ENCODE data around the gene RHBDD3.

RHBDD3 gene

DNA sequence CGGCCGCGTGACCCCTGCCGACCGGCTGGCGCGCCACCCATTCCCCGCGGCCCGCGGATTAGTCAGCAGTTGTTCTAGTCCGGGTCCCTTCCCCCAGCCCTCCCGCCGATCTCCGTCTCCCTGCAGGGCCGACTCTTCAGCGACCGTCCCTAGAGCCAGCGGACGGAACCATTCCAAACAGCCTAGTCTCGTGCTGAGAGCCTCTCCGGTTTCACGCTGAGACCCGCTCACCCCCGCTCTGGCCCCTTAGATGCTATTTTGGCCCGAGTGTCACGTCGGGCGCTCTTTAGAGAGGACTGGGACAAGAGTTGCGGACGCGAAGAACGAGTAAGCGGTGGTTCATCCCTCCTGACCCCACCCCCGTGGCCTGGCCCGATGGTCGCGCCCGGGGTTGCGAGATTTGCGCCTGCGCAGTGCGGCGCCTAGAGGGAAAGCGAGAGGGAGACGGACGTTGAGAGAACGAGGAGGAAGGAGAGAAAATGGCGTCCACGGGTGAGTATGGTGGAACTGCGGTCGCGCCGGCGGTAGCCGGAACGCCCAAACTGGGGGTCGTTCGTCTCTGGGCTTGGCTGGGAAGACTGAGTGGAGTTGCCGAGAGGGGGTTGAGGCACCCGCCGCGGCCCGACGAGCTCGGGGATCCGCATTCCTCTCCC, at the start of gene RHBDD3, which contains the start of gene EWSR1:
Gene RHBDD3 (minus strand): TSS at position 124 of the 653 bp plus-strand sequence. CDS start 2,355 bp downstream, outside the sequence.
Gene EWSR1 (plus strand): TSS at position 411 of the 653 bp plus-strand sequence. CDS start 69 bp downstream, at position 480.
- peak; percentile 98 for DNase-seq

DNA sequence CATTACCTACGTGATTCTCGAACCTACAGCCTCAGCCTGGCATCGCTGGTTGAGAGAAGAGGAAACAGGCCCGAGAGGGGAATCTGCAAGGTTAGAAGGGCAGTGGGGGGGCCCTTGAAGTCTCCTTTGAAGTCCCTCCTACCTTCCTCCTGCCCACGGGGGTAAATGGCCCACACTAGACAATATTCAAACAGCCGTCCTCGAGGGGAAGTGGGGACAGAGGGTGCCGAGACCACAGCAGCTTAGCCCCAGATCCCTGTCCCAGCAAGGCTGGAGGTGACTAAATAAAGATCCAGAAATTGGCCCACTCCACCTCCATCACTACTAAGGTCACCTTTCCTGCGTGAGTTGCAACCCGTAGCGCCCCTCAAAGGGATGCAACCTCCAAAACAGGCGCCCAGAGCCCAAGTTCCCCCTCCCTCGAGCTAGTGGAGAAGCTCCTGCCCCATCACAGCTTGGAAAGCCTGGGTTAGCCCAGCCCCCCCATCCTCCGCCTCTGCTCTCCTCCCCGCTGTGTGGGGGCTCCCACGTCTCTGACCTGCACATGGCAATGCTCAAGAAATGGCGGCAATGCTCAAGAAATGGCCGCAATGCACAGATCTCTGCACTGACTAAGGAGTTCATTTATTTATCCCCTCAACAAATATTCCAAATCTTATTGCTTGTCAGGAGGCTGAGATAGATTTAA, 48.5 kb upstream of the RHBDD3 start:
- no peak for DNase-seq

DNA sequence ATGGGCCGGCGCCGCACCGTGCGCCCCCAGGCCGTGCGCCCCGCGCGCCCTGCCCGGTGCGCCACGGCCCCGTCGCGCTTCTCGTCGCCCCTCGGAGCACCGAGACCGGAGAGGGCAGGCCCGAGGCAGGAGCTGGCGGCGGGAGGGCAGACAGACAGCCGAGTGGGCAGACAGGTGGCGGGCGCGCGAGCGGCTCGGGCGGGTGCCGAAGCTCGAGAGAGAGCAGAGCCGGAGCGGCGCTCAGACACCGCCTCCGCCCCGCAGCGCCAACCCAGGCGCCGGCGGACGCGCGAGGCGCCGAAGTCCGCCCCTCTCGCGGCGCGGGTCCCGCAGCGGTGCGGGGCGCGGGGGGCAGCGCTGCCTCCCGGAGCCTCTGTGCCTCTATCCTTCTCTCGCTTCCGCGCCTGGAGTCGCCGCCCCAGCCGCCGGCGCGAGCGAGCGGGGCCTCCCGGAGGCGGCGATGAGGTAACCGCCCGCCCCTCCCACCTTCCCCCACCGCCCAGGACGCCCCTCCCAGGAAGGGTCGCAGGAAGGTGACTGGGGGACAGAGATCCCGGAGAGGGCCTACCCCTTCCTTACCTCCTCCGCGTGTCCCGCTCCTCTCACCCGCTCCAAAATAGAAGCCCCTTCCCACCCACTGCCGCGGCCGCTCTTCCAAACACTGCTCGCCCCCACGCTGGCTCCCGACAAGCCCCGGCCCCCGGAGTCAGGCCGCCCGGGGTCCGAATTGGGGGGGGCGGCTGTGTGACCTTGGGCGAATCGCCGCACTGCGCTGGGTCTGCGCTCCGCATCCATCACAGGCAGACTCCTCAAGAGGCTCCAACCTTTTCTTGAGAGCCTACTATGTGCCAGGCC, 47.7 kb upstream of the RHBDD3 start, which contains the start of gene RASL10A:
Gene RASL10A (minus strand): TSS at position 412 of the 855 bp plus-strand sequence. CDS start 451 bp downstream, outside the sequence.
- no peak for DNase-seq

DNA sequence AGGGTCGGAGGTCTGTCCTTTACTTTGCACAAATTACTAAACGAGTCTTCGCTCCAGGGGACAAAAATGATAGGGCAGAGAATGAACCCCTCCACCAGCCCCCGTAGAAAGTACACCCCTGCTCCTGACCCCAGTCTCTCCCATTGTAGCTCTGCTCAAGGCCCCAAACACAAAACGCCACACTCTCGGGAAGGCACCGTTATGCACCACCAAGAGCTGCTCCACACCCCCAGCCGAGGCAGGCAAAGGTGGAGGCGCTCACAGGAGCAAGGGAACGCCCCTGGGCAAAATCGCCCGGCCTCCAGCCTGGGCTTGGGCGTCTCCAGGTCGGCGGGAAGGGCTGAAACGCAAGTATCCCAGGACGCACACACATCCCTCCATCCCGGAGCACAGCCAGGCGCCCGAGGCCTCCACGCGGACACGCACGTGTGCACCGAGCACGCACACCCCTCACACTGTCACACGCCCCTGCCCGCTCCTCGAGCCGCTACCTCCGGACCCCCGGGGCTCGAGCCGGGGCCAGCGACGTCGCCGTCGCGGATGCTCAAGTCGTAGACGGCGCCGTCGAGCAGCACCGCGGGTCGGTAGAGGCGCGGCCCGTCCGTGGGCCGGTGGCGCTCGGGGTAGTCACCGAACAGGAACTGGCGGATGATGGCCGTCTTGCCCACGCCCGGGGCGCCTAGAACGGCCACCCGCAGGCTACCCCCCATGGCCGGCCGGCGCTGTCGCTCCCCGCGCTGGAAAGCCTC, 46.9 kb upstream of the RHBDD3 start:
- no peak for DNase-seq

DNA sequence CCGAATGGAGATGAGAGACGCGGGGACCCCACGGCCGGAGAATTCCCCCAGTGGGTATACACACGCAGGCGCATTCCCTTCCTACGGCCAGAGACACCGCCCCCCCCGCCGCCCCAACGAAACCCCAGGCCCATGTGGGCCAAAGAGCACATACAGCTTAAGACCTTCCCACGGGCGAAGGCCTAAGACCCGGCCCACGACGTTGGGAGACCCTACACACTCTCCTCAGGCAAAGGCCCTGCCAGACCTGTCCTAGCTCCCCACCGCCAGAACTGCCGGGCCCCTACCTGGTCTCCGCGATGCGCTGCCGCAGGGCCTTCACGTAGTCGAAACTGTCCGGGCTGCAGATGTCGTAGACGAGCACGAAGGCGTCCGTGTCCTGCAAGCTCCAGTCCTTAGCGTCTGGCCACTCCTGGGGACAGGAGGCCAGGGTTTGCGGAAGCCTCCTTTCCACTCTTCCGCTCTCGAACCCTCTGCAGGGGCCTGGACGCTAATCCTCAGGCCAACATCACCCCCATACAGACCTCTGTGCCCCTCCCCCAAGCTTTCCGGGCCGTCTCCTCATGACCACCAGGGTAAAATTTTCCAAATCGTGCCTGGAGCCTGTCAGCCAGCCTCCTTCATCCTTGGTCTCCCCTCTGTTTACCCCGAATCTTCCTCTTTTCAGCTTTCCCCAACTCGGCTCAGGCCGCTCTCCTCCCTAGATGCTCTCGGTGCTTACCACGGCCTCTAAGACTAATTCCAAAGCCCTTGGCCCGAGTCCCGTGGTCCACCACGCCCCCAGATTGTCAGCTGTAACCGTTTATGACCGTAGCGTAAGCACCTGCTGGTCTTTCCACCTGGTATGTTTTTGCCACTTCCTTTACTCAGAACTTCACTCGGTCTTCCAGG, 46.0 kb upstream of the RHBDD3 start:
- no peak for DNase-seq

DNA sequence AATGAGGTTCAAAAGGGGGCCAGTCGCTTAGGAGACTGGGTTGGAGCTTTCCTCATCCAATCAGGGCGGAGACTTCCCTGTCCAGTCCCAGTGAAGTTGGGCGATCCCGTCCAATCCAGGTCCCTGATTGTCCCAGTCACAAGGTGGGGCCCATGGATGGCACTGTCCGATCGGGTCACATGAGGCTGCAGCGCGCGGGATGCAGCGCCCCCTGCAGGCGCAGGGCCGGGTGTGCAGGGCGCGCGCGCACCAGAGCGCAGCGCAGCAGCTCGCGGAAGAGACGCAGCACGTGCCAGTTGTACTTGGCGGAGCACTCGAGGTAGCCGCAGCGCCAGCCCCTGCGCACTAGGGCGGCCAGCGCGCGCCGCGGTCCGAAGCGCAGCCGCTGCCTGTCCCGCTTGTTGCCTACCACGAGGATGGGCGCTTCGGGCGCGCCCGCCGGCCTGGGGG, 45.4 kb upstream of the RHBDD3 start:
- no peak for DNase-seq

DNA sequence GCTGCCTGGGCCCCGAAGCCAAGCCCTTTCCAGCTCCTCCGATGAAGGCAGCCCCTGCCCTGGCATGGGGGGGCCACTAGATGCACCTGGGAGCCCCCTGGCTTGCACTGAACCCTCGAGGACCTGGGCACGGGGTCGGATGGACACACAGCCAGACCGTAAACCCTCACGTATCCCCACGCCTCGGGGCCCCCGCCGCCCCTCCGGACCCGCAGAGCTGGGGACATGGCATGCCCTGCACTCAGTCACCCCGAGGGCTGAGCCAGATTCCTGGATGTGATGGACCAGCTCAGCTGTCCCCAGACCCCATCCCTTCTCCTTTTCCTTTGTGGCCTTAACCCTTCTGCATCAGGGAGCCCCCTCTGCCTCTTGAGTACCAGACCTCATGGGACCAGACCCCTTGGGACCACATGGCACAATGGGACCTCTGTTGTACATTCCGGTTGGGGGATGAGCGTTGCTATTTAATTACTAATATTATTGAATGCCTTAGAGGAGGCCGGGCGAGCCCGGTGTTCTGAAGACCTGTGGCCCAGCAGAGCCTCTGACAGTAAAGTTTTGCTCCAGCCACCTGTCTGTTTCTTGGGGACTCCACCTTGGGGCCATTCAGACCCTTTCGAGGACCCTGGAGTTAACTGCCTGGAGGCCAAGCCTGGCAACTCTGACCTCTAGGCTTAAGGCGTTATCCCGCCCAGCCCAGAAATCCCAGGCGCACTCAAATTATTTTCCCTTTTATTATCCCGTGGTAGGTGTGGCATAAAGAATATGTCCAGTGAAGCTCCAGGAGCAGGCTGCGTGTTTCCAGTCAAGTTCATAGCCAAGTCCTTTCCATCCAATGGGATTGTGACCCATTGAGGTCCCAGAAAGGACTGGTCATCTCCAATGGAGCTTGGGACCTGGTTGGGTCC, 44.7 kb upstream of the RHBDD3 start:
- no peak for DNase-seq

DNA sequence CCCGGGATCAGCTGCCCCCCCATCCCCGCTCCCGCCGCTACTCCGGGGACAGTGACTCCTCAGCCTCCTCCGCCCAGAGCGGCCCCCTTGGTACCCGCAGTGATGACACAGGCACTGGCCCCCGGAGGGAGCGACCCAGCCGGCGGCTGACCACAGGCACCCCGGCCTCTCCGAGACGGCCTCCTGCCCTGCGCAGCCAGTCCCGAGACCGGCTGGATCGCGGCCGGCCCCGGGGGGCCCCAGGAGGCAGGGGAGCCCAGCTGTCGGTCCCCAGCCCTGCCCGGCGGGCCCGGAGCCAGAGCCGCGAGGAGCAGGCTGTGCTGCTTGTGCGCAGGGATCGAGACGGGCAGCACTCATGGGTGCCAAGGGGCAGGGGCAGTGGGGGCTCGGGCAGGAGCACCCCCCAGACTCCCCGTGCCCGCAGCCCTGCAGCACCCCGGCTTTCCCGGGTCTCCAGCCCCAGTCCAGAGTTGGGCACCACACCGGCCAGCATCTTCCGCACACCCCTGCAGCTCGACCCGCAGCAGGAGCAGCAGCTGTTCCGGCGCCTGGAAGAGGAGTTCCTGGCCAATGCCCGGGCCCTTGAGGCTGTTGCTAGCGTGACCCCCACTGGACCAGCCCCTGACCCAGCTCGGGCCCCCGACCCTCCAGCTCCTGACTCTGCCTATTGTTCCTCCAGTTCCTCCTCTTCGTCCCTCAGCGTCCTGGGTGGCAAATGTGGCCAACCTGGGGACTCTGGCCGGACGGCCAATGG, 43.9 kb upstream of the RHBDD3 start:
- no peak for DNase-seq

DNA sequence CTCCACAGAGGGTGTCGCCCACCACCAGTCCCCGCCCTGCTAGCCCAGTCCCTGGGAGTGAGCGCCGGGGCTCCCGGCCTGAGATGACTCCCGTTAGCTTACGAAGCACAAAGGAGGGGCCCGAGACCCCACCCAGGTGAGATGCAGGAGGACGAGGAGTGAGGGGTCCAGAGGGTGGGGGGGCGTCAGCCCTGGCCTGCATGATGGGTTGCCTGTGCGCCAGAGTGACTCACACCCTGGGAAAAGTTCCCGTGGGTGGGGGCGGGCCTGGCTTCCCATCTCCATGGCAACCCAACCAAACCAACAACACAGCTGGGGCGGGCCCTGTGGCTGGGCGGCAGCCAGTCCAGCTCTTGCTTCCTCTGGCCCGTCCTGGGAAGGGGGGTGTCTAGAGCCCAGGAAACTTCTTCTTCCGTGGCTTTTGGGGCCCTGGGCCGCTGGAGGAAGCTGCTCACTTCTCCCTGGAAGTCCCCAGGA, 43.1 kb upstream of the RHBDD3 start:
- peak; percentile 90 for DNase-seq

DNA sequence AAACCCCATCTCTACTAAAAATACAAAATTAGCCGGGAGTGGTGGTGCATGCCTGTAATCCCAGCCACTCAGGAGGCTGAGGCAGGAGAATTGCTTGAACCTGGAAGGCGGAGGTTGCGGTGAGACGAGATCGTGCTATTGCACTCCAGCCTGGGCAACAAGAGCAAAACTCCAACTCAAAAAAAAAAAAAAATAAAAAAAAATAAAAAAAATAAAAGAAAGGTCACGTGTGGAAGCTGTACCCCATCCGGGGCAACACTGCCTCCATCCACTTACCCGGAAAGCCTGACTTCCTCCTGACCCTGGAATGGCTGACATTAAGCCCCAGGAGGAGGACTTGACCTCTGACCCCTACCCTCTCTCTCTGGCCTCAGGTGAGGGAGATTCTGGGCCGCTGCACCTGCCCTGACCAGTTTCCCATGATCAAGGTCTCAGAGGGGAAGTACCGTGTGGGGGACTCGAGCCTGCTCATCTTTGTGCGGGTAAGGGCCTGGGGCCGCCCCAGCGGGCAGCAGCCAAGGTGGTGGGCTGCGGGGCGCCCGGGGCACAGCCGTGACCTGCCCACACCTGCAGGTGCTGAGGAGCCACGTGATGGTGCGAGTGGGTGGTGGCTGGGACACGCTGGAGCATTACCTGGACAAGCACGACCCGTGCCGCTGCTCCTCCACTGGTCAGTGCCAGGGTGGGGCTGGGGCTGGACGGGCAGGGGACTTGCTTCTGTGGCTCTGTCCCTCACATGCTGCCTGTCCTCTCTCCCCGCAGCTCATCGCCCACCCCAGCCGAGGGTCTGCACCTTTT, 42.5 kb upstream of the RHBDD3 start:
- DNase-seq: no peak

DNA sequence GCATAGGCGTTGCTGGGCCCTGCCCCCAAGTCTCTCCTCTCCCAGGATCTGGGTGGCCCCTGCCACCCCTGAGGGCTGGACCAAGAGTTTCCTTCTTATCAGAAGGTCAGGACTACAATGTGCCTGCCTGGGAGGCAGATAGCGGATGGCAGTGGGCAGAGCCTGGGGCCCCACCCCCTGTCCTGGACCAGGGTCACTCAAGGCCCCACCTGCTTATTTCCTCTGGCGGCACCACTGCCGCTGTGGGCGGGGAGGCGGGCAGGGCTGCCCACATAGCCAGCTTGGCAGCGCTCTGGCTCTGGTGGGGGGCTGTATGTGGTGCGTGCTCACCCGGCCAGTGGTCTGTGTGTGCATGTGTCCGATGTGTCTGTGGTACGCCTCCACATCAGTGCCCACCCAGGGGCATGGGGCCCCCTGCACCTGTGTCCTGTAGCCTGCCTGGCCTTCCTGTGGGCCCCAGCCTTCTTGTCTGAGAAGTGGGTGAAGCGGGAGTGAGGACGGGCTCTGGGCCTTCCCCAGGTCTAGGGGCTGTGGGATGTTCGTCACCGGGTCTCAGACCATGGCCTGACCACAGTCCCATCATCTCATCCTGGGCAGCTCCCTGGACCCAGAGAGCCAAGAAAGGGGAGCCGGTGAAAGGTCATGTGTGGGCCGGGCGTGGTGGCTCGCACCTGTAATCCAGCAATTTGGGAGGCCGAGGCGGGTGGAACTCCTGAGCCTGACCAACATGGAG, 41.7 kb upstream of the RHBDD3 start:
- DNase-seq: peak; percentile 51

DNA sequence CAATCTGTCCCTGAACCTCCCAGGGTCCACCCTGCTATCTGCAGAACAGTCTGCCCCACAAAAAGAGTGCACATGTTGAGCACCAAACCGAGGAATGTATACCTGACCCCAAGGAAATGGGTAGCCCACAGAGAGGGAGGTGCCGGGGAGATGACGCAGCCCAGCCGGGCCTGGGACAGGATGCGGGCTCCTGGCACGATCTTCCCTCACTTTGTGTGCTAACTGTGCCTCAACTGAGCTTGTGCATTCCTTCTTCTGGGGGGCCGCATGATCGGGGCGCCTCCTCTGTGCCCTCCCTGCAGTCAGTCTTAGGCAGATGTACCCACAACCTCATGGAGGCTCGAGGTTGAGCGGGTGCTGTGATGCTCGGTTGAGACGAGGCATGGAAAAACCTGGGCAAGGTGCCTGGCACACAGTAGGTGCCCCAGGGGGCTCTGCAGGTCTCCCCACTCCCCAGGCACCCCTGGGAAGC, 41.0 kb upstream of the RHBDD3 start:
- DNase-seq: peak; percentile 22

DNA sequence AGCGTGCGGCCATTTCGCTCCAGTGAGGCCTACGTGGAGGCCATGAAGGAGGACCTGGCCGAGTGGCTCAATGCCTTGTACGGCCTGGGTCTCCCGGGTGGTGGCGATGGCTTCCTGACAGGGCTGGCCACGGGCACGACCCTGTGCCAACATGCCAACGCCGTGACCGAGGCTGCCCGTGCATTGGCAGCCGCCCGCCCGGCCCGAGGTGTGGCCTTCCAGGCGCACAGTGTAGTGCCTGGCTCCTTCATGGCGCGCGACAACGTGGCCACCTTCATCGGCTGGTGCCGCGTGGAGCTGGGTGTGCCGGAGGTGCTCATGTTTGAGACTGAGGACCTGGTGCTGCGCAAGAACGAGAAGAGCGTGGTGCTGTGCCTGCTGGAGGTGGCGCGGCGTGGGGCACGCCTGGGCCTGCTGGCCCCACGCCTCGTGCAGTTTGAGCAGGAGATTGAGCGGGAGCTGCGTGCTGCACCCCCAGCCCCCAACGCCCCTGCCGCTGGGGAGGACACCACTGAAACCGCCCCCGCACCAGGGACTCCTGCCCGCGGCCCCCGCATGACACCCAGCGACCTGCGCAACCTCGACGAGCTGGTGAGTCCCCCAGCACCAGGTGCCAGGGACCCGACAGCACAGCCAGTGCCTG, 40.5 kb upstream of the RHBDD3 start:
- DNase-seq: no peak

DNA sequence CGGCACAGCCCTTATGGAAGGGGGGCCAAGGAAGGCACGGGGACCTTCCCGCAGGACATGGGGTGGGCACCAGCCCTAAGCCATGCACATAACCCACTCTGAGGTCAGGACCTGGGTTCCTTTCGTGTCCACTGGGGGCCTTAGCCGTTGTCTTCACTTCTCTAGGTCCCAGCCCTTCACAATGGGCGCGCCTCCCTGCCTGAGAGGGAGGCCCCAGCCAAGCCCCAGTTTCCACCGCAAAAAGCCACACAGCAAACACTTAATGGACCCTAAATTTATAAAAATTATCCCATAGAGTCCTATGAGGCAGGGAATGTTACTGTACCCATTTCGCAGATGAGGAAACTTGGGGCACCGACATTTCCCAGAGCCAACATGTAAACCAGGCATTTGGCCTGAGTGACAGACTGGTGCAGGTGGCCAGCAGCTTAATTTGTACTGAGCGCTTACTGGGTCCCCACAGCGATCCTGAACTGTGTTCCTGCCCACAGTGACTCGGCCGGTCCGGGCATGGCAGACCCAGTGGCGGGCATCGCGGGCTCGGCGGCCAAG, 39.9 kb upstream of the RHBDD3 start:
- DNase-seq: no peak

DNA sequence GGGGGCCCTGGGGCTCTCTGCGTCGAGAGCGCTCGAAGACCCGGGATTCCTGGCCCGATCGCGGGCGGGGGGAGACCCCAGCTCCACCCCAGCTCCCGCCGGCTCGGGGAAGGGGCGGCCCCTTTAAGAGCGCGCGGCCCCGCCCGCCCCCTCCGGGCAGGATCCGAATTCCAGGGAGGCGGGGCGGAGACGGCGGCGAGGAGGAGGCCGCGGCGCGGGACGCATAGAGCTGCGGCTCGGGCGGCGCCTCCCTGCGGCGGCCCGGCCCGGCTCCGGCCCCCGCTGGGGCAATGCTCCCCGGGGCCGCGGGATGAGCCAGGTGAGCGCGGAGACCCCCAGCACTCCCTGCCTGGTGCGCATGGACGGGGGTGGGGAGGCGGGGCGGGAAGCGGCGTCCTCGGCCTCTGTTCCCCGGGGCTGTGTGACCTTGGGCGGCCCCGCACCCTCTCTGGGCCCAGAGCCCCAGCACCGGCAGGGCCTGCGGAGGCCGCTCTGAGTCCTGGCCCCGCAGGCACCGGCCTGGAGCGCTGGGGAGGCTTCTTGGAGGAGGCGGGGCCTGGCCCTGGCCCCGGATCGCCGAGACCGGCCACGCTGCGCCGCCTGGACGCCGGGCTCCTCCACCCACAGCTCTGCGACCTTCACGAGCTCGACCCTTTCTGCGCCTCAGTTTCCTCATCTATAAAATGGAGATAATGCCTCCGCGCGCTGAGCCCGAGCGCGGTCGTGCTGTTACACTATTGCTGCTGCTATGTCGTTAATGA, 39.2 kb upstream of the RHBDD3 start:
- peak; percentile 83 for DNase-seq

Measured in OCI-M1 (cell line).